HepG2 (cell line): ENCODE results near the gene NTN4. TPM values are rescaled to one million over a fixed set of nuclear protein-coding genes. Genes with fewer than 3 reads are reported as not detected.

Experiments used
- ARNT2 ChIP-seq: sonication (generic); formaldehyde crosslinking; IDR thresholded peaks from 2 replicates; pipeline ENCODE4 v1.8.0; 2022; ENCODE audit warnings: mild to moderate bottlenecking, low read depth, missing genetic modification reagents, moderate library complexity
- ASH2L ChIP-seq: fragments of 300-600, 200-600 bp; sonication (generic); IDR thresholded peaks from 2 replicates; pipeline ENCODE4 v1.7.0; 2017; ENCODE audit warnings: low read depth, mild to moderate bottlenecking, moderate library complexity, mixed read lengths, low read length; ENCODE audit not compliant: insufficient read length
- CBFB ChIP-seq: sonication (generic); formaldehyde crosslinking; IDR thresholded peaks from 2 replicates; pipeline ENCODE4 v1.4.0; 2020; ENCODE audit warnings: missing genetic modification reagents
- CCAR2 ChIP-seq: fragments of 200-400 bp; formaldehyde crosslinking; optimal IDR thresholded peaks from 2 replicates; pipeline ENCODE3; 2018; ENCODE audit warnings: low read depth, mild to moderate bottlenecking, low read length, moderate library complexity
- HMGA1 ChIP-seq: sonication (generic); formaldehyde crosslinking; conservative IDR thresholded peaks from 2 replicates; pipeline ENCODE4 v1.4.0; 2020; ENCODE audit warnings: missing genetic modification reagents
- KLF6 ChIP-seq: IDR thresholded peaks from 2 replicates; pipeline ENCODE4 v1.8.0; 2016; ENCODE audit warnings: missing biosample characterization, missing genetic modification reagents
- MTF2 ChIP-seq: sonication (generic); formaldehyde crosslinking; IDR thresholded peaks from 2 replicates; pipeline ENCODE4 v1.5.0; 2020; ENCODE audit warnings: missing genetic modification reagents, borderline replicate concordance
- RBFOX2 ChIP-seq: fragments of 200-400 bp; formaldehyde crosslinking; IDR thresholded peaks from 2 replicates; pipeline ENCODE4 v1.6.1; 2017; ENCODE audit warnings: low read depth, mild to moderate bottlenecking, low read length
- SUZ12 ChIP-seq: fragments of 150-350 bp; IDR thresholded peaks from 2 replicates; pipeline ENCODE4 v1.6.1; 2014; ENCODE audit warnings: low read depth, low read length
- TAF1 ChIP-seq: sonication (generic); formaldehyde crosslinking; IDR thresholded peaks from 2 replicates; pipeline ENCODE4 v1.4.0; 2020; ENCODE audit warnings: missing genetic modification reagents
- TBP ChIP-seq: sonication (generic); formaldehyde crosslinking; IDR thresholded peaks from 2 replicates; pipeline ENCODE4 v1.5.0; 2020; ENCODE audit warnings: missing genetic modification reagents
- TBX2 ChIP-seq: sonication (generic); formaldehyde crosslinking; IDR thresholded peaks from 2 replicates; pipeline ENCODE4 v1.5.0; 2020; ENCODE audit warnings: missing genetic modification reagents, mild to moderate bottlenecking, borderline replicate concordance
- ZMYM4 ChIP-seq: sonication (generic); formaldehyde crosslinking; IDR thresholded peaks from 2 replicates; pipeline ENCODE4 v1.8.1; 2023; ENCODE audit warnings: mild to moderate bottlenecking, missing genetic modification reagents
- ZNF12 ChIP-seq: sonication (generic); formaldehyde crosslinking; IDR thresholded peaks from 2 replicates; pipeline ENCODE4 v1.5.0; 2020; ENCODE audit warnings: missing genetic modification reagents
- ZNF136 ChIP-seq: sonication (generic); formaldehyde crosslinking; IDR thresholded peaks from 2 replicates; pipeline ENCODE4 v1.8.1; 2022; ENCODE audit warnings: low read depth, mild to moderate bottlenecking, moderate library complexity, missing genetic modification reagents
- ZNF256 ChIP-seq: sonication (generic); formaldehyde crosslinking; conservative IDR thresholded peaks from 2 replicates; pipeline ENCODE4 v1.4.0; 2020; ENCODE audit warnings: missing genetic modification reagents
- ZNF264 ChIP-seq: sonication (generic); formaldehyde crosslinking; IDR thresholded peaks from 2 replicates; pipeline ENCODE4 v1.4.0; 2020; ENCODE audit warnings: missing genetic modification reagents
- ZNF331 ChIP-seq: sonication (generic); formaldehyde crosslinking; IDR thresholded peaks from 2 replicates; pipeline ENCODE4 v1.4.0; 2020; ENCODE audit warnings: missing genetic modification reagents
- ZNF720 ChIP-seq: sonication (generic); formaldehyde crosslinking; IDR thresholded peaks from 2 replicates; pipeline ENCODE4 v1.4.0; 2020; ENCODE audit warnings: missing genetic modification reagents
- ZNF841 ChIP-seq: sonication (generic); formaldehyde crosslinking; IDR thresholded peaks from 2 replicates; pipeline ENCODE4 v1.8.1; 2023; ENCODE audit warnings: missing genetic modification reagents, borderline replicate concordance
- polyA plus RNA-seq, 8 experiments: library from polyadenylated mRNA; depleted of rRNA in 3 of 8; stranded (reverse) in 7 of 8; unstranded in 1 of 8; fragments of >200 nt; fragmentation: Illumina TruSeq in 4 of 8; extraction: Trizol in 4 of 8; gene quantifications; 2 replicates each; pipeline versions ENCODE4 v1.2.1 to v1.2.3, GENCODE V29; 2011 to 2016; ENCODE audit warnings: low read depth in 4 of 8, missing spikeins in 1 of 8, mixed read lengths in 1 of 8; ENCODE audit not compliant: insufficient read depth in 1 of 8
- total RNA-seq, 5 experiments: library from RNA; depleted of rRNA; stranded (reverse); fragments of >200 nt; fragmentation: Illumina TruSeq; extraction: Trizol; gene quantifications; 2 replicates each; pipeline ENCODE4 v1.2.3, GENCODE V29; 2016; ENCODE audit warnings: low read depth in 1 of 5
- TF ChIP-seq, protein P1 (sequence below): sonication (generic); formaldehyde crosslinking; IDR thresholded peaks from 2 replicates; pipeline ENCODE4 v1.8.1; 2023; ENCODE audit warnings: mild to moderate bottlenecking, moderate library complexity, missing genetic modification reagents
- TF ChIP-seq, protein P2 (sequence below): sonication (generic); formaldehyde crosslinking; IDR thresholded peaks from 2 replicates; pipeline ENCODE4 v1.8.0; 2022; ENCODE audit warnings: mild to moderate bottlenecking, missing genetic modification reagents
- TF ChIP-seq, protein P3 (sequence below): IDR thresholded peaks from 2 replicates; pipeline ENCODE4 v1.6.1; 2012; ENCODE audit warnings: inconsistent platforms
- TF ChIP-seq, protein P4 (sequence below): IDR thresholded peaks from 2 replicates; pipeline ENCODE4 v1.6.1; 2016; ENCODE audit warnings: mild to moderate bottlenecking, missing biosample characterization, missing genetic modification reagents
- TF ChIP-seq, protein P5 (sequence below): sonication (generic); formaldehyde crosslinking; IDR thresholded peaks from 2 replicates; pipeline ENCODE4 v1.5.1; 2020; ENCODE audit warnings: mild to moderate bottlenecking, moderate library complexity, missing genetic modification reagents

The NTN4 gene
- total and polyA plus RNA-seq, 2 of the 13 experiments (the other 11 are each of a cell fraction or from before 2014, with no cell fraction given): 7.8 to 11.5 TPM

DNA sequence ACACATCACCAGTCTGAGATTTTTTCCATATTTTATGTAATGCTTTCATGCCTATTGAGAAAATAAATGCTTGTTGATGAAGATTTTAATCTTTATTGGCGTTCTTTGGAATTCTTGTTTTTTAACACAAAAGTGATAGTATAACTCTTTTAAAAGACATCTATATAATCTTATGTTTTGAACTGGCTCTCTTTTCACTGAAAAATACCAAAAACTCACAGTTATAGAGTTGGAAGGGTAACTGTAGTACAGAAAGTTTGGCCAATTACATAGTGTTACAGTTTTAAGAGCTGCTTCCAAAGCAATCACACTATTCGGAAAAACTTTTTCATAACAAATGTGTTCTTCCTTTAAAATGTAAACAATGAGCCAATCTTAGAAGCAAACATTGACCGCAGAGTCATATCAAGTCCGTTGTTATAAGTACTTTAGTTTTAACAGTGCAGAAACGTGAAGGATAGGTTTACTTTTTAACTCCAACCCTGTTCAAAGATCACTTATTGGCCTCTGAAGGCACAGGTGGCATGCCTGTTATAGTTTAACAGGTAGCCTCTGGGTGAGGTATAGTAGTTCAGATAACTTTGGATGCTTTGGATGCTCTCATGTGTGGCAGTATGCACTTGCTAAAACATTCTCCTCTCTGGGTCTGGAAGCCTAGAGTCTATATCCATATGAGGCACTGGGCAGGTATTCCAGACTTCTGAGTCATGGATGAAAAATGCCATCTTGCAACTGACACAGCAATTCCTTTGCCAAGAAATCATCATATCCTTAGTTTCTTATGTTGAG, 12.1 kb upstream of the NTN4 start (continued):
- TF ChIP-seq, protein P1, sequence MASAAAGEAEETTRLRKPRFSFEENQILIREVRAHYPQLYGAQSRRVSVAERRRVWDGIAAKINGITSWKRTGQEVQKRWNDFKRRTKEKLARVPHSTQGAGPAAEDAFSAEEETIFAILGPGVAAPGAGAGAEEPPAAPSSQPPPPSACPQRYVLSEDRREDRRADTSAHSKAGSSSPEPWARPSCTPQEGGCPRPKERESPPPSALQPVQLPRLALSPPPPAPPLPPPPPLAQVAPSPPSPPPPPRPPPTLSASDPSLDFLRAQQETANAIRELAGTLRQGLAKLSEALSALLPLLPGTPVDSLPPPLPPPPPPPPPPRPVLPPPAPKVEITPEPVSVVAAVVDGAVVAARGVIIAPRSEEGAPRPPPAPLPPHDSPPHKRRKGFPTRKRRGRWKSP (CRISPR knock-in tag): no peak
- TF ChIP-seq, protein P2, sequence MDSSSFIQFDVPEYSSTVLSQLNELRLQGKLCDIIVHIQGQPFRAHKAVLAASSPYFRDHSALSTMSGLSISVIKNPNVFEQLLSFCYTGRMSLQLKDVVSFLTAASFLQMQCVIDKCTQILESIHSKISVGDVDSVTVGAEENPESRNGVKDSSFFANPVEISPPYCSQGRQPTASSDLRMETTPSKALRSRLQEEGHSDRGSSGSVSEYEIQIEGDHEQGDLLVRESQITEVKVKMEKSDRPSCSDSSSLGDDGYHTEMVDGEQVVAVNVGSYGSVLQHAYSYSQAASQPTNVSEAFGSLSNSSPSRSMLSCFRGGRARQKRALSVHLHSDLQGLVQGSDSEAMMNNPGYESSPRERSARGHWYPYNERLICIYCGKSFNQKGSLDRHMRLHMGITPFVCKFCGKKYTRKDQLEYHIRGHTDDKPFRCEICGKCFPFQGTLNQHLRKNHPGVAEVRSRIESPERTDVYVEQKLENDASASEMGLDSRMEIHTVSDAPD (CRISPR knock-in tag): peak; percentile 72; the same call in 1 of the 2 replicates
- TF ChIP-seq CCAR2: no peak
- peak; percentile 39; the same call in 1 of the 2 replicates for TF ChIP-seq ZNF331 (CRISPR knock-in tag)
- no peak for TF ChIP-seq ZNF720 (CRISPR knock-in tag)
- TF ChIP-seq, protein P3, sequence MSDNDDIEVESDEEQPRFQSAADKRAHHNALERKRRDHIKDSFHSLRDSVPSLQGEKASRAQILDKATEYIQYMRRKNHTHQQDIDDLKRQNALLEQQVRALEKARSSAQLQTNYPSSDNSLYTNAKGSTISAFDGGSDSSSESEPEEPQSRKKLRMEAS: no peak
- no peak for TF ChIP-seq SUZ12
- TF ChIP-seq TBX2 (CRISPR knock-in tag): peak; percentile 70; the same call in 1 of the 2 replicates
- no peak for TF ChIP-seq ZNF12 (CRISPR knock-in tag)
- TF ChIP-seq RBFOX2: 0 out of 2 replicates have a peak, but pooled peaks have one; percentile 23
- TF ChIP-seq ASH2L: peak; percentile 52
- no peak for TF ChIP-seq HMGA1
- no peak for TF ChIP-seq ZNF841 (CRISPR knock-in tag)
- no peak for TF ChIP-seq TBP (CRISPR knock-in tag)
- TF ChIP-seq, protein P4, sequence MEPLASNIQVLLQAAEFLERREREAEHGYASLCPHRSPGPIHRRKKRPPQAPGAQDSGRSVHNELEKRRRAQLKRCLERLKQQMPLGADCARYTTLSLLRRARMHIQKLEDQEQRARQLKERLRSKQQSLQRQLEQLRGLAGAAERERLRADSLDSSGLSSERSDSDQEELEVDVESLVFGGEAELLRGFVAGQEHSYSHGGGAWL (CRISPR knock-in tag): no peak
- TF ChIP-seq, protein P5, sequence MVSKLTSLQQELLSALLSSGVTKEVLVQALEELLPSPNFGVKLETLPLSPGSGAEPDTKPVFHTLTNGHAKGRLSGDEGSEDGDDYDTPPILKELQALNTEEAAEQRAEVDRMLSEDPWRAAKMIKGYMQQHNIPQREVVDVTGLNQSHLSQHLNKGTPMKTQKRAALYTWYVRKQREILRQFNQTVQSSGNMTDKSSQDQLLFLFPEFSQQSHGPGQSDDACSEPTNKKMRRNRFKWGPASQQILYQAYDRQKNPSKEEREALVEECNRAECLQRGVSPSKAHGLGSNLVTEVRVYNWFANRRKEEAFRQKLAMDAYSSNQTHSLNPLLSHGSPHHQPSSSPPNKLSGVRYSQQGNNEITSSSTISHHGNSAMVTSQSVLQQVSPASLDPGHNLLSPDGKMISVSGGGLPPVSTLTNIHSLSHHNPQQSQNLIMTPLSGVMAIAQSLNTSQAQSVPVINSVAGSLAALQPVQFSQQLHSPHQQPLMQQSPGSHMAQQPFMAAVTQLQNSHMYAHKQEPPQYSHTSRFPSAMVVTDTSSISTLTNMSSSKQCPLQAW (CRISPR knock-in tag): peak; percentile 83
- peak; percentile 83; the same call in 1 of the 2 replicates for TF ChIP-seq CBFB (CRISPR knock-in tag)
- TF ChIP-seq TAF1 (CRISPR knock-in tag): no peak
- TF ChIP-seq ZNF264: no peak
- no peak for TF ChIP-seq MTF2 (CRISPR knock-in tag)
- no peak for TF ChIP-seq KLF6 (CRISPR knock-in tag)
- no peak for TF ChIP-seq ARNT2 (CRISPR knock-in tag)
- no peak for TF ChIP-seq ZNF136
- TF ChIP-seq ZNF256 (CRISPR knock-in tag): no peak
- TF ChIP-seq ZMYM4 (CRISPR knock-in tag): peak; percentile 75
